HEK293T (cell line): ENCODE results near the gene MCOLN1.
A peak's percentile ranks its signal among the peaks of the same experiment; 100 is the strongest.
"Not testable (repeated sequence)": the region's sequence is repeated elsewhere in the genome, so short reads cannot be mapped to it uniquely, and the experiment has no call there.

Experiments
- CTCF ChIA-PET: fragments of 350-600 bp; formaldehyde crosslinking; extraction: SDS; loops from one replicate; lab custom pipeline; 2021; ENCODE audit warnings: antibody characterized with exemption, inconsistent platforms; lab: Yijun Ruan, JAX
- POLR2A ChIA-PET: fragments of 350-600 bp; formaldehyde crosslinking; extraction: SDS; loops from one replicate; lab custom pipeline; 2020; ENCODE audit warnings: antibody characterized with exemption, inconsistent platforms; lab: Yijun Ruan, JAX
- DNase-seq: peaks from one replicate; pipeline ENCODE4 v3.0.0; 2012; ENCODE audit warnings: mixed read lengths; ENCODE audit errors: extremely low spot score
- ARNT ChIP-seq: fragments of 450-650 bp; IDR thresholded peaks from 2 replicates; pipeline ENCODE4 v1.6.1; 2017; ENCODE audit warnings: mild to moderate bottlenecking
- BHLHE40 ChIP-seq: fragments of 450-650 bp; IDR thresholded peaks from 2 replicates; pipeline ENCODE4 v1.6.1; 2016; ENCODE audit warnings: mild to moderate bottlenecking, moderate library complexity, borderline replicate concordance
- CTBP1 ChIP-seq: fragments of 450-650 bp; IDR thresholded peaks from 2 replicates; pipeline ENCODE4 v1.6.1; 2016; ENCODE audit warnings: borderline replicate concordance
- ELF4 ChIP-seq: fragments of 450-650 bp; IDR thresholded peaks from 2 replicates; pipeline ENCODE4 v1.6.1; 2017; ENCODE audit warnings: antibody characterized with exemption
- FOXA1 ChIP-seq: fragments of 450-650 bp; IDR thresholded peaks from 2 replicates; pipeline ENCODE4 v1.6.1; 2016; ENCODE audit warnings: mild to moderate bottlenecking
- FOXK2 ChIP-seq: fragments of 450-650 bp; IDR thresholded peaks from 2 replicates; pipeline ENCODE4 v1.6.1; 2016; ENCODE audit warnings: mild to moderate bottlenecking
- FOXM1 ChIP-seq: fragments of 450-650 bp; IDR thresholded peaks from 2 replicates; pipeline ENCODE4 v1.6.1; 2017; ENCODE audit warnings: mild to moderate bottlenecking, borderline replicate concordance
- HDGF ChIP-seq: fragments of 450-650 bp; IDR thresholded peaks from 2 replicates; pipeline ENCODE4 v1.6.1; 2017; ENCODE audit warnings: antibody characterized with exemption, borderline replicate concordance
- L3MBTL2 ChIP-seq: fragments of 450-650 bp; conservative IDR thresholded peaks from 2 replicates; pipeline ENCODE4 v1.6.1; 2016; ENCODE audit warnings: mild to moderate bottlenecking
- LEF1 ChIP-seq: fragments of 450-650 bp; IDR thresholded peaks from 2 replicates; pipeline ENCODE4 v1.6.1; 2017; ENCODE audit warnings: mild to moderate bottlenecking, borderline replicate concordance
- NFRKB ChIP-seq: fragments of 450-650 bp; IDR thresholded peaks from 2 replicates; pipeline ENCODE4 v1.6.1; 2016; ENCODE audit warnings: mild to moderate bottlenecking, moderate library complexity
- PKNOX1 ChIP-seq: fragments of 450-650 bp; IDR thresholded peaks from 2 replicates; pipeline ENCODE4 v1.6.1; 2016
- SP1 ChIP-seq: fragments of 450-650 bp; IDR thresholded peaks from 2 replicates; pipeline ENCODE4 v1.6.1; 2017
- SUZ12 ChIP-seq: fragments of 450-650 bp; IDR thresholded peaks from 2 replicates; pipeline ENCODE4 v1.6.1; 2016; ENCODE audit warnings: mild to moderate bottlenecking
- TARDBP ChIP-seq: fragments of 450-650 bp; IDR thresholded peaks from 2 replicates; pipeline ENCODE4 v1.6.1; 2016
- ZNF384 ChIP-seq: fragments of 450-650 bp; IDR thresholded peaks from 2 replicates; pipeline ENCODE4 v1.6.1; 2016

Gene MCOLN1

DNA sequence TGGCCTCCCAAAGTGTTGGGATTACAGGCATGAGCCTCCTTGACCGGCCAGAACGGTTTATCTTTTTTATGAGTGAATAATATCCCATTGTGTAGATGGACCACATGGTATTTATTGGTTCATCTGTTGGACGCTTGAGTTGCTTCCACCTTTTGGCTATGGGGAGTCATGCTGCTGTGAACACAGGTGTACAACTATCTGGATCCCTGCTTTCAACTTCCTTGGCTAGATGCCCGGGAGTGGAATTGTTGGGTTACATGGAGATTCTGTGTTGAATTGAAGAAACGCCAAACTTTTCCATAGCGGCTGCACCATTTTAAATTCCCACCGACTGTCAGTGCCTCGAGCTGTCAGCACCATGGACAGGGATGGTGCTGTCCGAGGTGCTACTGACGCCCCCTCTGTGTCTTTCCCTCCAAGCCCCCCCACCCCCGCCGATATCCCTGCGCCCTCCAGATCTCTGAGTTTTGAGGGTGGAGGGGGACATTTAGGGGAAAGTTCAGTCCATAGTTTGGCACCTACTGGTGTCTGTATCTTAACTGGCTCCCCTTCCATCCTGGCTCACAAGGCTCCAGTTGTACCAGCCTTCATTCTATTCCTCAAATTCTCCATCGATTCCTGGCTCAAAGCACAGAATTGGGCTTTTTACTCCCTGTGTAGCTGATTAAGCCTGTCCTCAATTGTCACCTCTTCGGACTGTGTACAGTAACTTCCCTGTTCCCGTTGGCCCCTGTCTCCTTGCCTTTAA lies 40.4 kb downstream of the MCOLN1 start:
- ChIA-PET CTCF (no interaction called here), POLR2A (no interaction called here)
- DNase-seq: peak; percentile 26
- TF ChIP-seq ELF4: no peak
- no peak for TF ChIP-seq PKNOX1
- no peak for TF ChIP-seq ZNF384
- TF ChIP-seq NFRKB: no peak
- TF ChIP-seq FOXK2: no peak
- TF ChIP-seq SUZ12: no peak
- no peak for TF ChIP-seq SP1
- TF ChIP-seq ARNT: no peak
- TF ChIP-seq LEF1: no peak
- no peak for TF ChIP-seq BHLHE40
- TF ChIP-seq TARDBP: no peak
- no peak for TF ChIP-seq FOXM1
- TF ChIP-seq FOXA1: no peak
- no peak for TF ChIP-seq CTBP1
- TF ChIP-seq HDGF: no peak
- TF ChIP-seq L3MBTL2: no peak

GRCh38 chr19:7564866-7565265 lies 42.4 kb downstream of the MCOLN1 start:
- CTCF ChIA-PET: interaction anchor here (0.7 kb wide), 1 partner anchor 116 kb away, joined by 4 read pairs; the partner anchor contains the start of gene TRAPPC5
- no peak for DNase-seq
- POLR2A ChIA-PET: interaction anchor here (0.7 kb wide), 1 partner anchor 466 kb away, joined by 3 read pairs; no protein-coding TSS in a partner anchor
- TF ChIP-seq FOXA1 (no peak), HDGF (no peak), BHLHE40 (no peak), TARDBP (no peak), L3MBTL2 (no peak), SUZ12 (no peak), NFRKB (no peak), ELF4 (no peak), PKNOX1 (no peak), ARNT (no peak), LEF1 (no peak), FOXM1 (no peak), SP1 (no peak), FOXK2 (no peak)

GRCh38 chr19:7565332-7565731 lies 42.9 kb downstream of the MCOLN1 start:
- no peak for TF ChIP-seq FOXA1
- no peak for TF ChIP-seq PKNOX1
- TF ChIP-seq FOXK2: no peak
- TF ChIP-seq HDGF: no peak
- TF ChIP-seq SUZ12: no peak
- no peak for TF ChIP-seq LEF1
- TF ChIP-seq FOXM1: no peak
- TF ChIP-seq ELF4: no peak
- TF ChIP-seq CTBP1: no peak
- no peak for TF ChIP-seq ARNT
- TF ChIP-seq NFRKB: no peak
- no peak for TF ChIP-seq BHLHE40
- no peak for TF ChIP-seq TARDBP
- TF ChIP-seq ZNF384: no peak
- no peak for TF ChIP-seq SP1
- TF ChIP-seq L3MBTL2: no peak
- ChIA-PET CTCF (interaction anchor here (0.7 kb wide), 1 partner anchor 115 kb away, joined by 4 read pairs; the partner anchor contains the start of gene TRAPPC5), POLR2A (interaction anchor here (0.7 kb wide), 1 partner anchor 466 kb away, joined by 3 read pairs; no protein-coding TSS in a partner anchor)
- no peak for DNase-seq

GRCh38 chr19:7570761-7571160 lies 48.3 kb downstream of the MCOLN1 start:
- TF ChIP-seq FOXM1: no peak
- ChIA-PET POLR2A (no interaction called here), CTCF (no interaction called here)
- no peak for DNase-seq

- CTCF ChIA-PET: no interaction called here
- POLR2A ChIA-PET: no interaction called here
- TF ChIP-seq LEF1: no peak
- 0 out of 2 replicates have a peak, but pooled peaks have one; percentile 18 for TF ChIP-seq L3MBTL2
- no peak for TF ChIP-seq ZNF384
- TF ChIP-seq FOXM1: no peak
- DNase-seq: no peak
Observed at GRCh38 chr19:7575434-7576040, 53.1 kb downstream of the MCOLN1 start.

GRCh38 chr19:7577422-7577821 lies 55.0 kb downstream of the MCOLN1 start:
- POLR2A ChIA-PET: not testable (repeated sequence)

More at GRCh38 chr19:7577422-7577821, 55.0 kb downstream of the MCOLN1 start:
- CTCF ChIA-PET: interaction anchor here (0.6 kb wide), 1 partner anchor 9 kb away, joined by 4 read pairs; no protein-coding TSS in a partner anchor
- not testable (repeated sequence) for DNase-seq
